ENCODE data around the gene CST9.

The CST9 gene

GRCh38 chr20:23626040-23626620 is 20.4 kb upstream of the CST9 start:
- DNase-seq, result peak in 1 of 2 donors; percentile 51
- Histone ChIP-seq H3K4me3 (no peak overlapping the region), H3K27ac (no peak overlapping the region), H3K36me3 (no peaks in the 10 kb centered on the region), H3K4me1 (peaks cover 0 to 28% (median 10%) of the 10 kb centered on the region in 4 donors), H3K9me3 (no peaks in the 10 kb centered on the region), H3K27me3 (no peaks in the 10 kb centered on the region)
- intact Hi-C loops (cut with DNase I; ENCODE audit: low total_unique reads), result loop anchor here (5.0 kb wide), 1 partner anchor 274 kb away; the partner anchor contains the start of gene NXT1
- TF ChIP-seq CTCF (IDR thresholded peaks at IDR 0.05), result no peak

- intact Hi-C loops (cut with DNase I; ENCODE audit: low total_unique reads), result loop anchor here (5.0 kb wide), 1 partner anchor 273 kb away; the partner anchor contains the start of gene NXT1
- no peaks in the 10 kb centered on the region for H3K36me3 ChIP-seq
- H3K4me1 ChIP-seq, result peaks cover 0 to 28% (median 10%) of the 10 kb centered on the region in 4 donors
- H3K4me3 ChIP-seq, result no peak overlapping the region
- no peak for TF ChIP-seq CTCF (IDR thresholded peaks at IDR 0.05)
- no peaks in the 10 kb centered on the region for H3K9me3 ChIP-seq
- DNase-seq, result no peak
- H3K27ac ChIP-seq, result no peak overlapping the region
- no peaks in the 10 kb centered on the region for H3K27me3 ChIP-seq
Measured at GRCh38 chr20:23625236-23625964, 19.7 kb upstream of the CST9 start.

- no peak for TF ChIP-seq CTCF (IDR thresholded peaks at IDR 0.05)
- Histone ChIP-seq H3K4me1 (peaks cover 0 to 28% (median 10%) of the 10 kb centered on the region in 4 donors), H3K9me3 (no peaks in the 10 kb centered on the region), H3K27ac (peak overlapping the region; percentile 84 to 87), H3K27me3 (no peaks in the 10 kb centered on the region), H3K36me3 (no peaks in the 10 kb centered on the region), H3K4me3 (no peak overlapping the region)
- DNase-seq, result no peak
- intact Hi-C loops (cut with DNase I; ENCODE audit: low total_unique reads), result loop anchor here (5.0 kb wide), 1 partner anchor 577 kb away; the partner anchor contains the start of gene THBD
Measured at GRCh38 chr20:23624324-23624691, 18.6 kb upstream of the CST9 start.

GRCh38 chr20:23623666-23624323 is 18.1 kb upstream of the CST9 start:
- H3K4me3 ChIP-seq, result no peak overlapping the region
- intact Hi-C loops (cut with DNase I; ENCODE audit: low total_unique reads), result loop anchor here (5.0 kb wide), 1 partner anchor 576 kb away; the partner anchor contains the start of gene THBD
- no peak for DNase-seq

More at GRCh38 chr20:23623666-23624323, 18.1 kb upstream of the CST9 start:
- Histone ChIP-seq H3K9me3 (no peaks in the 10 kb centered on the region), H3K27ac (peak overlapping the region; percentile 84 to 87), H3K36me3 (no peaks in the 10 kb centered on the region), H3K4me1 (peaks cover 0 to 28% (median 10%) of the 10 kb centered on the region in 4 donors), H3K27me3 (no peaks in the 10 kb centered on the region)
- TF ChIP-seq CTCF (IDR thresholded peaks at IDR 0.05), result no peak

All from tibial artery (tissue), 4 donors.